OCI-LY7 (cell line): ENCODE measurements around the gene FGA. TPM values are rescaled to one million over a fixed set of nuclear protein-coding genes. Genes with fewer than 3 reads are reported as not detected.

Experiments
- BruUV-seq: library from RNA; stranded (reverse); fragments of 400-500 nt; replicated peaks from 2 replicates; lab custom pipeline; 2021; lab: Mats Ljungman, UMichigan
- CTCF ChIA-PET: fragments of 300-600 bp; sonication (Branson Sonifier 250); formaldehyde crosslinking; loops from one replicate; lab custom pipeline; 2022; ENCODE audit warnings: antibody characterized with exemption; ENCODE audit not compliant: unreplicated experiment; lab: Charles Lee
- POLR2A ChIA-PET: fragments of 300-600 bp; sonication (Branson Sonifier 250); formaldehyde crosslinking; loops from one replicate; lab custom pipeline; 2022; ENCODE audit warnings: antibody characterized with exemption; lab: Charles Lee
- DNase-seq: peaks from one replicate; pipeline ENCODE4 v3.0.0-alpha.2; 2015; ENCODE audit warnings: low spot score
- H2AFZ ChIP-seq: fragments of 200-600 bp; sonication (generic), shearing (Covaris generic); 2 replicates; pipeline ENCODE4 v1.6.1; 2014; ENCODE audit warnings: mild to moderate bottlenecking, antibody characterized with exemption, low read length, moderate library complexity
- H3K27ac ChIP-seq: fragments of 200-600 bp; sonication (generic); 2 replicates; pipeline ENCODE4 v1.5.1; 2014; ENCODE audit warnings: mixed run types, low read depth, mild to moderate bottlenecking, moderate library complexity, low read length, inconsistent platforms; ENCODE audit not compliant: poor library complexity, severe bottlenecking
- H3K36me3 ChIP-seq: fragments of 200-600 bp; sonication (generic); 2 replicates; pipeline ENCODE4 v1.6.1; 2014; ENCODE audit warnings: mild to moderate bottlenecking, antibody characterized with exemption, low read length, moderate library complexity, mixed read lengths; ENCODE audit not compliant: insufficient read depth
- H3K4me1 ChIP-seq: fragments of 200-600 bp; sonication (generic); 2 replicates; pipeline ENCODE4 v1.5.1; 2014; ENCODE audit warnings: mild to moderate bottlenecking, low read length; ENCODE audit not compliant: insufficient read depth, poor library complexity, severe bottlenecking
- H3K4me2 ChIP-seq: fragments of 200-600 bp; sonication (generic); 2 replicates; pipeline ENCODE4 v1.6.1; 2014; ENCODE audit warnings: mild to moderate bottlenecking, low read length
- H3K4me3 ChIP-seq: fragments of 200-600 bp; sonication (generic); 2 replicates; pipeline ENCODE4 v1.5.1; 2014; ENCODE audit warnings: mild to moderate bottlenecking, low read depth, low read length; ENCODE audit not compliant: poor library complexity, severe bottlenecking
- H3K79me2 ChIP-seq: fragments of 200-600 bp; sonication (generic); 2 replicates; pipeline ENCODE4 v1.6.1; 2016; ENCODE audit warnings: low read depth, mild to moderate bottlenecking, low read length, moderate library complexity, mixed read lengths; ENCODE audit not compliant: insufficient read depth
- H3K9me2 ChIP-seq: fragments of 200-600 bp; sonication (generic); 2 replicates; pipeline ENCODE4 v1.6.1; 2016; ENCODE audit warnings: mild to moderate bottlenecking, low read length, mixed read lengths; ENCODE audit not compliant: insufficient read depth
- H3K9me3 ChIP-seq: fragments of 200-600 bp; sonication (generic); 2 replicates; pipeline ENCODE4 v1.6.1; 2014; ENCODE audit warnings: mild to moderate bottlenecking, mixed run types, low read length, mixed read lengths
- H4K20me1 ChIP-seq: fragments of 200-600 bp; sonication (generic); 2 replicates; pipeline ENCODE4 v1.6.1; 2014; ENCODE audit warnings: mild to moderate bottlenecking, antibody characterized with exemption, low read length, moderate library complexity, mixed read lengths; ENCODE audit not compliant: insufficient read depth
- EZH2phosphoT487 ChIP-seq: fragments of 200-600 bp; sonication (generic); IDR thresholded peaks from 2 replicates; pipeline ENCODE4 v1.6.1; 2018; ENCODE audit warnings: low read depth, borderline replicate concordance, mild to moderate bottlenecking, mixed run types, antibody characterized with exemption, low read length, moderate library complexity, mixed read lengths
- intact Hi-C: fragments of 100-400 bp; cut with micrococcal nuclease; formaldehyde crosslinking; loops from one replicate; pipeline ENCODE4 v1.10.0; 2022; ENCODE audit not compliant: unreplicated experiment
- total RNA-seq, 2 experiments: library from RNA; depleted of rRNA in 1 of 2; stranded (reverse); fragments of >200 nt in 1 of 2; shearing (Covaris generic) in 1 of 2; gene quantifications; 2 replicates each; pipeline ENCODE4 v1.2.3, GENCODE V29; 2014 to 2022
- TF ChIP-seq, protein P1 (sequence below): fragments of 200-600 bp; sonication (generic); conservative IDR thresholded peaks from 2 replicates; pipeline ENCODE4 v1.5.1; 2014; ENCODE audit warnings: mild to moderate bottlenecking, antibody characterized with exemption, low read length, moderate library complexity, mixed read lengths

Gene FGA
- total RNA-seq, 2 experiments from 2014 or later: not detected

DNA sequence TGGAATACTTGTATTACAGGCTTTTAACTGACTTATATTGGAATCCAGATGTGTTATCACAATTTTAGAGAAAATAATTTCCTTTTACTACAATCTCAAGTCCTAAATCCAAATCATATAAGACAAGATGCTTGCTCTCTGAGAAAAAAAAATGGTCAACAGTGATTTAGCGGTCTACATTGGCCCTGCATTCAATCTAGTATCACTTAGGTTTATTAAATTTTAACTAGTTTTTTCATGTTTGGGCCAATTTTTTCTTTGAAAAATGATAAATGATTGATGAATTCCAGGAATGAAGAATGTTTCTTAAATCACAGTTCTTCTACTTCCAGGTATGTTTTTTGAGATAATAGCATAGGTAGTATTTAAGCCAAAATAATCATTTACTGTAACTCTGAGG lies 24.7 kb upstream of the FGA start:
- no TSS peak for BruUV-seq
- no peak for TF ChIP-seq EZH2phosphoT487
- TF ChIP-seq, protein P1, sequence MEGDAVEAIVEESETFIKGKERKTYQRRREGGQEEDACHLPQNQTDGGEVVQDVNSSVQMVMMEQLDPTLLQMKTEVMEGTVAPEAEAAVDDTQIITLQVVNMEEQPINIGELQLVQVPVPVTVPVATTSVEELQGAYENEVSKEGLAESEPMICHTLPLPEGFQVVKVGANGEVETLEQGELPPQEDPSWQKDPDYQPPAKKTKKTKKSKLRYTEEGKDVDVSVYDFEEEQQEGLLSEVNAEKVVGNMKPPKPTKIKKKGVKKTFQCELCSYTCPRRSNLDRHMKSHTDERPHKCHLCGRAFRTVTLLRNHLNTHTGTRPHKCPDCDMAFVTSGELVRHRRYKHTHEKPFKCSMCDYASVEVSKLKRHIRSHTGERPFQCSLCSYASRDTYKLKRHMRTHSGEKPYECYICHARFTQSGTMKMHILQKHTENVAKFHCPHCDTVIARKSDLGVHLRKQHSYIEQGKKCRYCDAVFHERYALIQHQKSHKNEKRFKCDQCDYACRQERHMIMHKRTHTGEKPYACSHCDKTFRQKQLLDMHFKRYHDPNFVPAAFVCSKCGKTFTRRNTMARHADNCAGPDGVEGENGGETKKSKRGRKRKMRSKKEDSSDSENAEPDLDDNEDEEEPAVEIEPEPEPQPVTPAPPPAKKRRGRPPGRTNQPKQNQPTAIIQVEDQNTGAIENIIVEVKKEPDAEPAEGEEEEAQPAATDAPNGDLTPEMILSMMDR: no peak
- H3K4me2 ChIP-seq: no peak overlapping the region
- no peaks in the 10 kb centered on the region for H3K79me2 ChIP-seq
- intact Hi-C loops: no loop called here
- no peak overlapping the region for H3K27ac ChIP-seq
- peaks cover 9% of the 10 kb centered on the region for H3K4me1 ChIP-seq
- no peaks in the 10 kb centered on the region for H3K9me3 ChIP-seq
- H3K9me2 ChIP-seq: no peaks in the 10 kb centered on the region
- ChIA-PET CTCF (no interaction called here), POLR2A (interaction anchor here (2.4 kb wide), 1 partner anchor 27 kb away, joined by 7 read pairs; no protein-coding TSS in a partner anchor)
- no peak for DNase-seq
- no peak overlapping the region for H3K4me3 ChIP-seq
- H3K36me3 ChIP-seq: no peaks in the 10 kb centered on the region
- H2AFZ ChIP-seq: no peak overlapping the region
- H4K20me1 ChIP-seq: no peaks in the 10 kb centered on the region

DNA sequence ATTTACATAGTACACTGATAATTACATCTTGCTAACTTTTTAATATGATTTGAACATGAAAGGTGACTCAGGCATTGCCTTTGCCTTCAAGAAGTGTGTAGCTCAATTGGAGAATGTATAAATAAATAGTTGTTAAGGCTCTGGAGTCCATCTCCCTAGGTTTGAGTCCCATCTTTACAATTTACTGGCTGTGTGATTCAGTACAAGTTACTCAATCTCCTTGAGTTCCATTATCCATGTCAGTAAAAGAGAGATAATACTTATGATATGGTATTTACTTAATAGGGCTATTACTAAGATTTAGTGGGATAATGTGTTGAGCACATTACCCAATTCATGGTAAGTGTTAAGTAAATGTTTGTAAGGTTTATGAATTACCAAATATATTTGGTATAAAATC lies 23.8 kb upstream of the FGA start:
- ChIA-PET POLR2A (interaction anchor here (2.4 kb wide), 1 partner anchor 26 kb away, joined by 7 read pairs; no protein-coding TSS in a partner anchor), CTCF (no interaction called here)
- no peak overlapping the region for H3K4me3 ChIP-seq
- no peaks in the 10 kb centered on the region for H4K20me1 ChIP-seq
- peaks cover 9% of the 10 kb centered on the region for H3K4me1 ChIP-seq
- TF ChIP-seq, protein P1: no peak
- no peak for TF ChIP-seq EZH2phosphoT487
- no peak overlapping the region for H3K27ac ChIP-seq
- no peaks in the 10 kb centered on the region for H3K79me2 ChIP-seq
- no peaks in the 10 kb centered on the region for H3K9me2 ChIP-seq
- no peaks in the 10 kb centered on the region for H3K36me3 ChIP-seq
- intact Hi-C loops: no loop called here
- no peak for DNase-seq
- no peak overlapping the region for H3K4me2 ChIP-seq
- BruUV-seq: no TSS peak
- no peak overlapping the region for H2AFZ ChIP-seq
- no peaks in the 10 kb centered on the region for H3K9me3 ChIP-seq
